ENCODE measurements around the gene LRRC8B. TPM values are rescaled to one million over a fixed set of nuclear protein-coding genes. Genes with fewer than 3 reads are reported as not detected.
"Not testable (repeated sequence)": the region's sequence is repeated elsewhere in the genome, so short reads cannot be mapped to it uniquely, and the experiment has no call there.

The LRRC8B gene
- total and polyA plus RNA-seq, 2 of the 8 experiments (the other 6 are each of a cell fraction or from before 2014, with no cell fraction given): 18.4 to 29.2 TPM

- peaks cover 0 to 12% of the 10 kb centered on the region in 2 experiments; a peak in 1 of 4 replicates for H3K79me2 ChIP-seq (ENCODE audit: control insufficient read depth in 1 of 2, insufficient read depth in 2 of 2, low read length in 2 of 2)
- not testable (repeated sequence) for H3K14ac ChIP-seq (ENCODE audit: insufficient read length); H2BK120ac ChIP-seq (replicated peaks; ENCODE audit: low read depth, low read length); H3K4me3 ChIP-seq (ENCODE audit: extremely low read depth in 1 of 4, insufficient read depth in 2 of 4, low read depth in 3 of 4, low read length in 4 of 4); H4K20me1 ChIP-seq (replicated peaks in 1 of 2; ENCODE audit: control insufficient read depth in 1 of 2, insufficient read depth in 2 of 2, low read length in 2 of 2); H4K5ac ChIP-seq (ENCODE audit: insufficient read length, low read depth, low read length); H3K9ac ChIP-seq (replicated peaks in 1 of 4; ENCODE audit: extremely low read depth in 1 of 4, low read depth in 3 of 4, low read length in 3 of 4); H3K23me2 ChIP-seq (ENCODE audit: low read depth, low read length); H3K79me1 ChIP-seq (ENCODE audit: low read depth, low read length); H2AK5ac ChIP-seq (ENCODE audit: low read depth, low read length); H2BK12ac ChIP-seq (ENCODE audit: low read depth, low read length); H3K4me2 ChIP-seq (ENCODE audit: insufficient read depth in 1 of 2, low read depth in 2 of 2, low read length in 2 of 2); H3K36me3 ChIP-seq (ENCODE audit: control insufficient read depth in 2 of 4, insufficient read depth in 4 of 4, low read length in 3 of 4); H3K27ac ChIP-seq (ENCODE audit: low read depth, low read length); H3K56ac ChIP-seq (replicated peaks; ENCODE audit: insufficient read length, low read depth, low read length); H3K18ac ChIP-seq (ENCODE audit: extremely low read depth, low read length); H4K8ac ChIP-seq (ENCODE audit: extremely low read depth, insufficient read depth, low read length); H3K4ac ChIP-seq (replicated peaks; ENCODE audit: insufficient read length, low read depth, low read length); H2BK20ac ChIP-seq (ENCODE audit: low read length); H2BK5ac ChIP-seq (ENCODE audit: low read depth, low read length); H3K9me3 ChIP-seq (ENCODE audit: insufficient read depth in 2 of 2, low read depth in 1 of 2, low read length in 1 of 2); H2BK15ac ChIP-seq (ENCODE audit: low read length); H3K27me3 ChIP-seq (replicated peaks in 1 of 4; ENCODE audit: control insufficient read depth in 3 of 4, extremely low read depth in 1 of 4, insufficient read depth in 3 of 4, low read length in 3 of 4); H3K23ac ChIP-seq (ENCODE audit: insufficient read length); FAIRE-seq; H2AFZ ChIP-seq (ENCODE audit: low read length); DNase-seq (ENCODE audit: low read depth in 1 of 2, low spot score in 2 of 2); H4K91ac ChIP-seq (replicated peaks; ENCODE audit: insufficient read length, low read length)
- POLR2A ChIA-PET (ENCODE audit: partially characterized antibody): interaction anchor here (1.0 to 3.5 kb wide), 2 partner anchors 11 to 13 kb away, joined by 3 to 12 read pairs; no protein-coding TSS in a partner anchor
- CTCF ChIA-PET (ENCODE audit: partially characterized antibody): interaction anchor here (0.6 to 1.7 kb wide), 4 partner anchors 9 to 634 kb away, joined by 3 to 4 read pairs (median 4); no protein-coding TSS in a partner anchor
- WGBS, 2 experiments (ENCODE audit: extremely low coverage in 1 of 2, insufficient coverage in 1 of 2, insufficient read length in 1 of 2, insufficient replicate concordance in 2 of 2, low coverage in 1 of 2, low lambda C conversion rate in 2 of 2, missing lambda C conversion rate in 1 of 2): 93% methylated on average over 13 of the region's 13 CpGs; no CpG with 5 or more reads in 1 of the 2 experiments
- peaks cover 0 to 12% (median 5%) of the 10 kb centered on the region in 4 experiments; a peak in 5 of 7 replicates for H3K4me1 ChIP-seq (replicated peaks in 1 of 4; ENCODE audit: control insufficient read depth in 3 of 4, insufficient read depth in 4 of 4, low read length in 3 of 4)
These were observed 68.3 kb downstream of the LRRC8B start for GRCh38 chr1:89592861-89593302.

All from H1 (cell line).